ENCODE measurements around the gene GPHA2.

GPHA2 gene

GRCh38 chr11:64930340-64930739, 5.4 kb downstream of the GPHA2 start:
- no peak for DNase-seq (ENCODE audit: low read depth in 3 of 3)

- no peak for DNase-seq (ENCODE audit: low read depth in 3 of 3)
Measured at GRCh38 chr11:64929625-64930024, 6.1 kb downstream of the GPHA2 start.

- DNase-seq (ENCODE audit: low read depth in 3 of 3) = no peak
Measured at GRCh38 chr11:64928957-64929356, 6.7 kb downstream of the GPHA2 start.

- no peak for DNase-seq (ENCODE audit: low read depth in 3 of 3)
Measured at GRCh38 chr11:64926689-64927088, 9.0 kb downstream of the GPHA2 start.

GRCh38 chr11:64925536-64926436, 9.9 kb downstream of the GPHA2 start:
- DNase-seq (ENCODE audit: low read depth in 3 of 3) = no peak

- peak in 1 of 3 experiments; percentile 11 for DNase-seq (ENCODE audit: low read depth in 3 of 3)
Measured at GRCh38 chr11:64924910-64925284, 10.8 kb downstream of the GPHA2 start.

- peak; percentile 82 to 87 (median 83) for DNase-seq (ENCODE audit: low read depth in 3 of 3)
Measured at GRCh38 chr11:64923944-64924909, 11.5 kb downstream of the GPHA2 start, which contains the start of gene PPP2R5B. PPP2R5B (plus strand) TSS chr11:64924689; CDS start chr11:64925735, 1,046 bp downstream.

- no peak for DNase-seq (ENCODE audit: low read depth in 3 of 3)
Measured at GRCh38 chr11:64923151-64923661, 12.5 kb downstream of the GPHA2 start.

- no peak for DNase-seq (ENCODE audit: low read depth in 3 of 3)
Measured at GRCh38 chr11:64921384-64921783, 14.3 kb downstream of the GPHA2 start.

GRCh38 chr11:64920124-64920523, 15.6 kb downstream of the GPHA2 start:
- DNase-seq (ENCODE audit: low read depth in 3 of 3) = no peak

GRCh38 chr11:64919627-64920026, 16.1 kb downstream of the GPHA2 start:
- DNase-seq (ENCODE audit: low read depth in 3 of 3) = no peak

- no peak for DNase-seq (ENCODE audit: low read depth in 3 of 3)
Measured at GRCh38 chr11:64918017-64918416, 17.7 kb downstream of the GPHA2 start.

- no peak for DNase-seq (ENCODE audit: low read depth in 3 of 3)
Measured at GRCh38 chr11:64917663-64917995, 18.1 kb downstream of the GPHA2 start.

GRCh38 chr11:64916775-64917662, 18.7 kb downstream of the GPHA2 start, which contains the start of gene ATG2A:
ATG2A (minus strand) TSS chr11:64917209; CDS start chr11:64917135, 74 bp downstream.
- DNase-seq (ENCODE audit: low read depth in 3 of 3) = peak; percentile 97 to 99 (median 97)

GRCh38 chr11:64916040-64916774, 19.5 kb downstream of the GPHA2 start:
- peak in 1 of 3 experiments; percentile 14 for DNase-seq (ENCODE audit: low read depth in 3 of 3)

- DNase-seq (ENCODE audit: low read depth in 3 of 3) = no peak
Measured at GRCh38 chr11:64915376-64915887, 20.3 kb downstream of the GPHA2 start.

- DNase-seq (ENCODE audit: low read depth in 3 of 3) = no peak
Measured at GRCh38 chr11:64914123-64914522, 21.6 kb downstream of the GPHA2 start.

- no peak for DNase-seq (ENCODE audit: low read depth in 3 of 3)
Measured at GRCh38 chr11:64913171-64913727, 22.4 kb downstream of the GPHA2 start.

- DNase-seq (ENCODE audit: low read depth in 3 of 3) = no peak
Measured at GRCh38 chr11:64911689-64912088, 24.0 kb downstream of the GPHA2 start.

GRCh38 chr11:64911142-64911541, 24.6 kb downstream of the GPHA2 start:
- DNase-seq (ENCODE audit: low read depth in 3 of 3) = no peak
